ENCODE results near the gene BRIP1.

BRIP1 gene

GRCh38 chr17:61746248-61746985 lies 116.9 kb downstream of the BRIP1 start:
- no peaks in the 10 kb centered on the region for H3K27me3 ChIP-seq (replicated peaks; ENCODE audit: control insufficient read depth, insufficient read depth, low read length)
- H3K36me3 ChIP-seq (ENCODE audit: control insufficient read depth, insufficient read depth, low read length): no peaks in the 10 kb centered on the region; the same call in 1 of the 2 replicates
- no peak overlapping the region for H3K4me3 ChIP-seq (replicated peaks; ENCODE audit: low read depth, low read length)
- DNase-seq (ENCODE audit: extremely low read depth, insufficient read length): no peak
- no peak for TF ChIP-seq CTCF (IDR thresholded peaks at IDR 0.05; ENCODE audit: insufficient read depth, low read length, poor library complexity, severe bottlenecking)

GRCh38 chr17:61744804-61745203 lies 118.5 kb downstream of the BRIP1 start:
- Histone ChIP-seq H3K36me3 (ENCODE audit: control insufficient read depth, insufficient read depth, low read length) (no peaks in the 10 kb centered on the region; the same call in 1 of the 2 replicates), H3K4me3 (replicated peaks; ENCODE audit: low read depth, low read length) (no peak overlapping the region), H3K27me3 (replicated peaks; ENCODE audit: control insufficient read depth, insufficient read depth, low read length) (no peaks in the 10 kb centered on the region)
- TF ChIP-seq CTCF (IDR thresholded peaks at IDR 0.05; ENCODE audit: insufficient read depth, low read length, poor library complexity, severe bottlenecking): no peak
- DNase-seq (ENCODE audit: extremely low read depth, insufficient read length): no peak

GRCh38 chr17:61744252-61744651 lies 119.1 kb downstream of the BRIP1 start:
- TF ChIP-seq CTCF (IDR thresholded peaks at IDR 0.05; ENCODE audit: insufficient read depth, low read length, poor library complexity, severe bottlenecking): no peak
- DNase-seq (ENCODE audit: extremely low read depth, insufficient read length): no peak
- Histone ChIP-seq H3K36me3 (ENCODE audit: control insufficient read depth, insufficient read depth, low read length) (no peaks in the 10 kb centered on the region; the same call in 1 of the 2 replicates), H3K27me3 (replicated peaks; ENCODE audit: control insufficient read depth, insufficient read depth, low read length) (no peaks in the 10 kb centered on the region), H3K4me3 (replicated peaks; ENCODE audit: low read depth, low read length) (no peak overlapping the region)

- no peak for DNase-seq (ENCODE audit: extremely low read depth, insufficient read length)
- no peak overlapping the region for H3K4me3 ChIP-seq (replicated peaks; ENCODE audit: low read depth, low read length)
- no peaks in the 10 kb centered on the region for H3K27me3 ChIP-seq (replicated peaks; ENCODE audit: control insufficient read depth, insufficient read depth, low read length)
- peaks cover 2% of the 10 kb centered on the region for H3K36me3 ChIP-seq (ENCODE audit: control insufficient read depth, insufficient read depth, low read length)
- no peak for TF ChIP-seq CTCF (IDR thresholded peaks at IDR 0.05; ENCODE audit: insufficient read depth, low read length, poor library complexity, severe bottlenecking)
These were observed 119.6 kb downstream of the BRIP1 start for GRCh38 chr17:61743766-61744165.

GRCh38 chr17:61739002-61739401 lies 124.3 kb downstream of the BRIP1 start:
- Histone ChIP-seq H3K4me3 (replicated peaks; ENCODE audit: low read depth, low read length) (no peak overlapping the region), H3K27me3 (replicated peaks; ENCODE audit: control insufficient read depth, insufficient read depth, low read length) (no peaks in the 10 kb centered on the region), H3K36me3 (ENCODE audit: control insufficient read depth, insufficient read depth, low read length) (peaks cover 2% of the 10 kb centered on the region)
- no peak for TF ChIP-seq CTCF (IDR thresholded peaks at IDR 0.05; ENCODE audit: insufficient read depth, low read length, poor library complexity, severe bottlenecking)
- DNase-seq (ENCODE audit: extremely low read depth, insufficient read length): no peak

Data from GM06990 (cell line).